PC-3 (cell line): ENCODE results near the gene MYBPH. TPM values are rescaled to one million over a fixed set of nuclear protein-coding genes. Genes with fewer than 3 reads are reported as not detected.

ENCODE experiments used
- ATAC-seq: fragments of 200-7000 bp; cut with Tn5 transposase; 2 replicates; pipeline ENCODE4 v1.9.1; 2020; ENCODE audit warnings: mild to moderate bottlenecking, moderate library complexity
- Bru-seq: library from RNA; stranded (reverse); fragments of 400-500 nt; gene quantifications from one replicate; lab custom pipeline; 2021; lab: Mats Ljungman, UMichigan
- BruChase-seq, 2 experiments: library from RNA; stranded (reverse); fragments of 400-500 nt; gene quantifications; one replicate each; lab custom pipeline; 2021; lab: Mats Ljungman, UMichigan
- BruUV-seq: library from RNA; stranded (reverse); fragments of 400-500 nt; replicated peaks from 2 replicates; lab custom pipeline; 2021; lab: Mats Ljungman, UMichigan
- CTCF ChIA-PET: fragments of 300-600 bp; sonication (Branson Sonifier 250); formaldehyde crosslinking; loops from one replicate; lab custom pipeline; 2022; ENCODE audit warnings: antibody characterized with exemption; lab: Charles Lee
- POLR2A ChIA-PET: fragments of 300-600 bp; sonication (Branson Sonifier 250); formaldehyde crosslinking; loops from one replicate; lab custom pipeline; 2022; ENCODE audit warnings: antibody characterized with exemption; ENCODE audit not compliant: unreplicated experiment; lab: Charles Lee
- DNase-seq: peaks from one replicate; pipeline ENCODE4 v3.0.0-alpha.2; 2015
- H2AFZ ChIP-seq: fragments of 300-600 bp; sonication (generic); 2 replicates; pipeline ENCODE4 v1.6.0; 2016; ENCODE audit warnings: antibody characterized with exemption, low read length
- H3F3A ChIP-seq: fragments of 300-600 bp; sonication (generic); one replicate; pipeline ENCODE4 v1.6.0; 2017; ENCODE audit warnings: antibody characterized with exemption, low read length, control low read depth, mild to moderate bottlenecking; ENCODE audit not compliant: unreplicated experiment
- H3K27ac ChIP-seq: fragments of 300-600 bp; sonication (generic); 2 replicates; pipeline ENCODE4 v1.5.1; 2016; ENCODE audit warnings: mild to moderate bottlenecking, low read length
- H3K27me3 ChIP-seq: fragments of 300-600 bp; sonication (generic); 2 replicates; pipeline ENCODE4 v1.6.1; 2016; ENCODE audit warnings: low read length, mixed read lengths
- H3K36me3 ChIP-seq: fragments of 300-600 bp; sonication (generic); 2 replicates; pipeline ENCODE4 v1.6.1; 2016; ENCODE audit warnings: low read depth, mixed run types, low read length, mixed read lengths
- H3K4me1 ChIP-seq: fragments of 300-600 bp; sonication (generic); 2 replicates; pipeline ENCODE4 v1.5.1; 2016; ENCODE audit warnings: low read length; ENCODE audit not compliant: insufficient read depth
- H3K4me2 ChIP-seq: fragments of 300-600 bp; sonication (generic); 2 replicates; pipeline ENCODE4 v1.6.0; 2016; ENCODE audit warnings: low read length
- H3K4me3 ChIP-seq: fragments of 300-600 bp; sonication (generic); 2 replicates; pipeline ENCODE4 v1.5.1; 2016; ENCODE audit warnings: mild to moderate bottlenecking, low read length, mixed read lengths
- H3K79me2 ChIP-seq: fragments of 300-600 bp; sonication (generic); 2 replicates; pipeline ENCODE4 v1.6.1; 2017; ENCODE audit warnings: low read length, mixed read lengths
- H3K9ac ChIP-seq: fragments of 300-600 bp; sonication (generic); 2 replicates; pipeline ENCODE4 v1.6.0; 2016; ENCODE audit warnings: mild to moderate bottlenecking, low read length
- H3K9me2 ChIP-seq: fragments of 300-600 bp; sonication (generic); replicated peaks from 2 replicates; pipeline ENCODE4 v1.6.1; 2016; ENCODE audit warnings: mixed run types, low read length, mixed read lengths
- H3K9me3 ChIP-seq: fragments of 300-600 bp; sonication (generic); 2 replicates; pipeline ENCODE4 v1.6.1; 2016; ENCODE audit warnings: low read length, mixed read lengths
- H4K20me1 ChIP-seq: fragments of 300-600 bp; sonication (generic); 2 replicates; pipeline ENCODE4 v1.6.1; 2016; ENCODE audit warnings: low read length, mixed read lengths
- CTCF ChIP-seq: fragments of 300-600 bp; sonication (generic); conservative IDR thresholded peaks from 2 replicates; pipeline ENCODE4 v1.5.1; 2017; ENCODE audit warnings: antibody characterized with exemption, low read depth, mild to moderate bottlenecking, low read length
- EZH2 ChIP-seq: fragments of 300-600 bp; sonication (generic); IDR thresholded peaks from one replicate; pipeline ENCODE4 v1.6.1; 2017; ENCODE audit warnings: antibody characterized with exemption, mild to moderate bottlenecking, low read length; ENCODE audit not compliant: unreplicated experiment
- EZH2phosphoT487 ChIP-seq: fragments of 300-600 bp; sonication (generic); IDR thresholded peaks from 2 replicates; pipeline ENCODE4 v1.6.1; 2018; ENCODE audit warnings: mild to moderate bottlenecking, antibody characterized with exemption, low read length, borderline replicate concordance
- intact Hi-C: fragments of 100-400 bp; cut with micrococcal nuclease; formaldehyde crosslinking; loops from 2 replicates; pipeline ENCODE4 v1.9.0; 2023
- long read RNA-seq: library from polyadenylated mRNA; unstranded; transcript quantifications from one replicate; pipeline ENCODE4 v2.0.0, GENCODE V29; 2021; ENCODE audit not compliant: unreplicated experiment
- total RNA-seq: library from RNA; depleted of rRNA; stranded (reverse); fragments of >200 nt; gene quantifications from 2 replicates; pipeline ENCODE4 v1.2.3, GENCODE V29; 2014; rRNA removed

Gene MYBPH
- total RNA-seq (not detected in 2 replicates), Bru-seq, nascent RNA (not detected), BruChase-seq, experiment 1, labeled RNA remaining after a 6-hour chase (not detected), BruChase-seq, experiment 2, labeled RNA remaining after a 2-hour chase (not detected)
- long read RNA-seq = 0 reads

GRCh38 chr1:203175237-203175826, at the start of gene MYBPH:
Gene MYBPH, minus strand, starts transcription at chr1:203175826. Its CDS starts 71 bp downstream, at chr1:203175755.
- DNase-seq (no peak), ATAC-seq (no peak)
- TF ChIP-seq EZH2phosphoT487 (no peak), EZH2 (no peak), CTCF (no peak)
- Histone ChIP-seq H3K9me2 (no peaks in the 10 kb centered on the region), H3K36me3 (no peaks in the 10 kb centered on the region), H3F3A (no peaks in the 10 kb centered on the region), H3K27ac (no peak within 1 kb of the TSS), H3K27me3 (no peaks in the 10 kb centered on the region), H4K20me1 (no peaks in the 10 kb centered on the region), H3K79me2 (no peaks in the 10 kb centered on the region), H2AFZ (no peak within 1 kb of the TSS), H3K4me2 (no peak within 1 kb of the TSS), H3K4me1 (peaks cover 13% of the 10 kb centered on the region), H3K4me3 (no peak within 1 kb of the TSS), H3K9me3 (no peaks in the 10 kb centered on the region), H3K9ac (no peak within 1 kb of the TSS)
- BruUV-seq = no TSS peak
- ChIA-PET CTCF (no interaction called here), POLR2A (no interaction called here)
- intact Hi-C loops = no loop called here

- no peak for ATAC-seq
- DNase-seq = no peak
- no peak overlapping the region for H3K27ac ChIP-seq
- H3K9me3 ChIP-seq = no peaks in the 10 kb centered on the region
- no peak overlapping the region for H3K4me2 ChIP-seq
- no peak overlapping the region for H2AFZ ChIP-seq
- no peak overlapping the region for H3K4me3 ChIP-seq
- no peaks in the 10 kb centered on the region for H4K20me1 ChIP-seq
- BruUV-seq = no TSS peak
- H3K9me2 ChIP-seq = no peaks in the 10 kb centered on the region
- CTCF ChIA-PET = no interaction called here
- peaks cover 75% of the 10 kb centered on the region for H3K27me3 ChIP-seq
- POLR2A ChIA-PET = no interaction called here
- no peak overlapping the region for H3K9ac ChIP-seq
- no peaks in the 10 kb centered on the region for H3K36me3 ChIP-seq
- no peak for TF ChIP-seq CTCF
- no peak for TF ChIP-seq EZH2
- TF ChIP-seq EZH2phosphoT487 = no peak
- H3K4me1 ChIP-seq = no peaks in the 10 kb centered on the region
- intact Hi-C loops = no loop called here
- H3F3A ChIP-seq = no peaks in the 10 kb centered on the region
- no peaks in the 10 kb centered on the region for H3K79me2 ChIP-seq
Observed at GRCh38 chr1:203225071-203225470, 49.4 kb upstream of the MYBPH start.
